ENCODE measurements around the gene PAK4.
"Not testable (repeated sequence)": the region's sequence is repeated elsewhere in the genome, so short reads cannot be mapped to it uniquely, and the experiment has no call there.

PAK4 gene

DNA sequence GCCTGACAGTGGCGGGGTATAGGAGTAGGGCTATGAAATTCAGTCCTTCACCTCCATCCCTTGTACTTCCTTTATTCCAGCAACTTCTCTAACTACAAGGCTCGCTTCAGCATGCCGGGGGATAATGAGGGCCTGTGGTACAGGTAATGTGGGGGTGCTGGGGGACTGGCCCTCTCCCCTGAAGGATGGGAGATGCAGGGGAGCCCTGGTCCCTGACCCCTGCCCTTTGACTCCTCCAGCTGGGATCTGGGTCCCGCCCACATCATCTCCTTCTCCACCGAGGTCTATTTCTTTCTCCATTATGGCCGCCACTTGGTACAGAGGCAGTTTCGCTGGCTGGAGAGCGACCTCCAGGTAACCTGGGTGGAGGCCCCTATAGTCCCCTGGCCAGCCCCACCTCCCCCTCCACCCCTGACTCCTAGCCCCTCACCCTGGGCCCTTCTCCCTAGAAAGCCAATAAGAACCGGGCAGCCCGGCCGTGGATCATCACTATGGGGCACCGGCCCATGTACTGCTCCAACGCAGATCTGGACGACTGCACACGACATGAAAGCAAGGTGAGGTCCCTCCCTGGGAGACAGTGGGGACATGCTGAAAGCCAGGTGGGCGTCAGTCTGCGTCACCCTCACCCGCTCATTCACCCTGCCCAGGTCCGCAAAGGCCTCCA, 25.0 kb upstream of the PAK4 start:
- DNase-seq (ENCODE audit: low read depth): no peak

DNA sequence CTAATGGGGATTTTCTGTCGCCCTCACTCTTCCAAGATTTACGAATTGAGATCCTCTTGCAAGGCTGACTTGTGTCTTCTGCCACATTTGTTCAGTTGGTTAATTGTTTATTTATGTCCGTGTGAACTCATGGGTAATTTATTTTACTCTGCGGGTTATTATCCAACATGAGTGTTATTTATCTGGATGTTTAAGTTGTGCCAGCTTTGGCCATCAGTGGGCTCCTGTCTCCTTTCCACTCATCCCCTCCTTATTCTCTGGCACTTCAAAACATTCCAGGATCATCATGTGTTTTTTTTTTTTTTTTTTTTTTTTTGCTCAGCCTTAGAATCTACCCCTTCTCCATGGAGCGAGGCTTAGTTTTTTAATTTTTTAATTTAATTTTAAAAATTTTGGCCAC, 22.4 kb upstream of the PAK4 start:
- no peak for DNase-seq (ENCODE audit: low read depth)

DNA sequence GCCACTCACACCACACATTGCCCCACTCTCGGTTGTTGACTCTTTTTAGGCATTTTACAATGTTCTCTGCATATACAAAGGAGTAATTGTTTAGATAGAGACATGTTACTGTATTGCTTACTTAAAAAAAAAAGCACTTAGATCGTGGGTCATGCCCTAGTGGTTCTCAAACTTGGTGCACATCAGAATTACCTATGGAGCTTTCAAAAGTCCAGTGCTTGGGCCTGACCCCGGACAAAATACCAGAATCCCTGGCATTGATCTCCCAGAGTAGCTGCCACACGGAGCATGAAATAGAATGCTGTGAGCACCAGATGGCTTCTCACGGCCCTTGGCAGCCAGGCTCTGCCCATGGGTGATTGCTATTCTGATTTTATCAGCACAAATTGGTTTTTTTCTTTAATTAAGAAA, 21.4 kb upstream of the PAK4 start:
- no peak for DNase-seq (ENCODE audit: low read depth)

DNA sequence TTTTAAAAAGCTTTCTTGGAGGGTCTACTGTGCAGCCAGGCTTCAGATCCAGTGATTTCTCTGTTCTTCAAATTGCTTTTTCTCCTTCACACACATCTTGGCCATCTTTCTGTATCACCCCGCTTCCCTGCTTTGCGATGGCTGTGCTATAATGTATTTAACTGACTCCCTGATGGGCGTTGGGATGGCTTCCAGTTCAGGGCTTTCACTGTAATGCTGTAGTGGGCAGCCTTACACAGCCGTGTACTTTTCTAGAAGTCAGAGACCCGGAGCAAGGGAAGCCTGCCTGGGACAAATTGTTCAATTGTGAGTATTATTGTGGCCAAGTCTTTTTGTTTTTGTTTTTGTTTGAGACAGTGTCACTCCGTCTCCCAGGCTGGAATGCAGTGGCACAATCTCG, 19.4 kb upstream of the PAK4 start:
- no peak for DNase-seq (ENCODE audit: low read depth)

DNA sequence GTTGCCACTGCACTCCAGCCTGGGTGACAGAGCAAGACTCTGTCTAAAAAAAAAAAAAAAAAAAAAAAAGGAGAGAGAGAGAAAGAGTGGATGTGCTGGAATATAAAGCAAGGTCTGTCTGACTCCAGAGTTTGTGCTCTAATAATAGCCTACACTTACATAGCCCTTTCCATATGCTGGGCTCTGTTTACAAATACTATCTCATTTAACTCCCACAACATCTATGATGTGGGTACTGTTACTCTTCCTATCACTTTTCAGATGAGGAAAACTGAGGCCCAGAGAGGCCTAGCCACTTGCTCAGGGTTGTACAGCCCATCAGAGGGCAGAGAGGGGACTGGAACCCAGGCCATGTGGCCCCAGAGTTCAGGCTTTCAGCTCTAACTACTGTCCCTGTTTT, 15.9 kb upstream of the PAK4 start:
- DNase-seq (ENCODE audit: low read depth): no peak

DNA sequence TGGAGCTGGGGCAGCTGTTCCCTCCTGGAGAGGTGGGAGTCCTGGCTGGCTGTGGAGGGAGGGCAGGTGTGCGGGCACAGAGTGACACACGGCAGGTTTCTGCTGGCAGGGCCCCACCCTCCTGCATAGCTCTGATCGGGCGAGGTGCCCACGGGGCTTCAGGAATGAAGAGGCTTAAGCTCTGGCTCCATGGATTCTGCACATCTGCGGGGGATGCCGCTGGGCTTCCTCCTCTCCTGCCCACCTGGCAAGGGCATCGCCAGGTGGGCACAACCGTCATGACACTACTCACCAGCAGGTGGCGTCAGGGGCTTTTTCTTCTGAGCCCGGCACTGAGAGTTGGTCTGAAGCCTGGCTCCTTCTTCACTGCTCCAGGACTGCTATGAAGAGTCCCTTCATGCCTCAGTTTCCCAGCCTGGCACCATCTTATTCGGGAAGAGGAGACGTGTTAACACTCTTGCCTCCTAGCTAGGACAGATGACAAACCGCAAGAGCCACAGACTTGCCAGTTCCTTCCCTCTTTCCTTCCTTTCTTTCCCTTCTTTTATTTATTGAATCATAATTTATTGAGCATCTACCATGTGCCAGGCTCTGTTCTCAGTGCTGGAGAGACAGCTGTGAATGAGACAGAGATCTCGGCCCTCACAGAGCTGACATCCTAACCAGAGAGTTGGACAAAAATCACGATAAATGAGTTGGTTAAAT, 15.2 kb upstream of the PAK4 start:
- no peak for DNase-seq (ENCODE audit: low read depth)

DNA sequence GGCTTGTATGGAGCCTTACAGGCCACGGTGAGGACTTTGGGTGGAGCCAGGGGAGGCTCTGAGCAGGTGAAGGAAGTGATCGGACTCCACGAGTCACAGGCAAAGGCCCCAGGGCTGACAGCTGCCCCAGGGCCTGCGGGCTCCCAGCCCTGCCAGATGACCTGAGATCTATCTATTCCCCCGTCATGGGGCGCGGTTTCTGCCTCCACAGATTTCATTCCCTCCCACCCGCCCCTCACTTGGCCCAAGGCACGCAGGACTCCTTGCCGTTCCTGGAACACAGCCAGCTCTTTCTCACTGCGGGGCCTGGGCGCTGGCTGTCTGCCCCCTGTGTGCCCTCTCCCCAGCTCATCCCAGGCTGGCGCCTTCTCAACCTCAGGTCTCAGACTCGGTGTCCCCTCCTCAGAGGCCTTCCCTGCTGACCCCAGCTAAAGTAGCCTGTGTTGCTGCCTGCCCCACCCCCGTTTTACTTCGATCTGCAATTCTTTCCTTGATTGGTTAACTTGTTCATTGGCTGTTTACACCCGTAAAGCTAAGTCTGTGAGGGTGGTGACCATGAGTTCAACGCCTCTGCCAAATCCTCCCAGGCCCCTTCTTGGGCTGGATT, 13.9 kb upstream of the PAK4 start:
- no peak for DNase-seq (ENCODE audit: low read depth)

DNA sequence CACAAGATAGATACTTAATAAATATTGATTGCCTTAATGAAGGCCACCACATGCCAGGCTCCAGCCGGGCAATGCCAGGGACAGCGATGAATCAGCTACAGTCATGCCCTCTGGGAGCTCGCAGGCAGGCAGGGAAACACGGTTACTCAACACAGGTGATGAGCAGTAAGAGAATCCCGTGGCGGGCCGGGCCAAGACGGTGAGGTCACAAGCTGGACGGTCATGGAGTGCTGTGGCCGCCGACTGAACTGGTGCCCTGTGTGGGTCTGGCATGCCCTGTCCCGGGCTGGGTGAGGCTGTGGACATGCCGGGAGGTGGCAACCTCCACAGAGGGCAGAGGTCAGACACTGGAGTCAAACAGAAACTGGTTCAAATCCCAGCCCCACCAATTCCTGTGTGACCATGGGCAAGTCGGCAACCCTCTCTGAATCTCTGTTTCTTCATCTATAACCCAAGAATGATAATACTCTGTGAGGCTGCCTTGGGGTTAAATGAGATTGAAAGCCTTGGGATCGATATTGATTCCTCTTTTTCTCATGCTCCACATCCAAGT, 13.2 kb upstream of the PAK4 start:
- no peak for DNase-seq (ENCODE audit: low read depth)

DNA sequence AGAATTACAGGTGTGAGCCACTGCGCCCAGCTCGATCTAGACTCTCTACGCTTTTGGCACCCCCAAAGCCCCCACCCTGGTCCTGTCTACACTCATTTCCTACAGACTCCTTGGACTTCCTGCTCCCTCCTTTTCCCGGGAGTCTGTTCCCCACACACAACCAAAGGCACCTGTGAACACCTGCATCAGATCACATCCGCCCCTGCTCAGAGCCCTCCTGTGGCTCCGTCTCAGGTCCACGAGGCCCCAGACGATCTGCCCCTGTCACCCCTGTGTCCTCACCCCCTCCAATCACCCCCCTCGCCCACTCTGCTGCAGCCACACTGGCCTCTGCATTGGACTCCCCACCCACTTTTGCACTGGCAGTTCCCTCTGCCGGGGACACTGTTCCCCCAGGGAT, 12.4 kb upstream of the PAK4 start:
- DNase-seq (ENCODE audit: low read depth): no peak

DNA sequence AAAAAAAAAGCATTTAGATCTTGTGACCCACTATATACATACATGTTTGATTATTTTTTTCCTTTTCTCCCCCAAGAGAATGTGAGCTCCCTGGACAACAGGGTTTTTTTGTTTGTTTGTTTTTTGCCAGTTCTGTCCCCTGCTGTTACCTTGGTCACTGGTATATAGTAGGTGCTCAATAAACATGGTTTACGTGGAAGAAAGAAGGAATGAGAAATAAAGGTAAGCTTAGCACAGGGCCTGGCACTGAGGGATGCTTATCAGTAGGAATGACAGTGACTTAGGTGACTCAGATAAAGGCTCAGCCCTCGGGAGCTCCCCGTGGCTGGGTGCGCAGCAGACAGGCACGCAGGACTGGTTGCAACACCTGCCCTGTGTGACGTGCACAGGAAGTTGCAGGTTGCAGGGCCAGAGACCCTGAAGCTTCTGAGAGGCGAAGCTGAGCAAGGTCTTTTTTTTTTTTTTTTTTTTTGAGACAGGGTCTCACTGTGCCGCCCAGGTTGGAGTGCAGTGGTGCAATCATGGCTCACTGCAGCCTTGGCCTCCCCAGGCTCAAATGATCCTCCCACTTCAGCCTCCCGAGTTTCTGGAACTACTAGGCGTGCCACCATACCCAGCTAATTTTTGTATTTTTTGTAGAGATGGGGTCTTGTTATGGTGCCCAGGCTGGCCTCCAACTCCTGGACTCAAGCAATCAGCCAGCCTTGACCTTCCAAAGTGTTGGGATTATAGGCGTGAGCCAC, 10.3 kb upstream of the PAK4 start:
- no peak for DNase-seq (ENCODE audit: low read depth)

DNA sequence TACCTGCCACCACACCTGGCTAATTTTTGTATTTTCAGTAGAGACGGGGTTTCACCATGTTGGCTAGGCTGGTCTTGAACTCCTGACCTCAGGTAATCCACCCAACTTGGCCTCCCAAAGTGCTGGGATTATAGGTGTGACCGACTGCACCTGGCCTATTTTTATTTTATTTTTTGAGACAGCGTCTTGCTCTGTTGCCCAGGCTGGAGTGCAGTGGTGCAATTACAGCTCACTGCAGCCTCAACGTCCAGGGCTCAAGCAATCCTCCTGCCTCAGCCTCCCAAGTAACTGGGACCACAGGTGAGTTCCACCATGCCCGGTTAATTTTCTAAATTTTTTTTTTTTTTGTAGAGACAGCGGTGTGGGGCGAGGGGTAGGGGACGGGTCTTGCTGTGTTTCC, 8.6 kb upstream of the PAK4 start:
- DNase-seq (ENCODE audit: low read depth): not testable (repeated sequence)

DNA sequence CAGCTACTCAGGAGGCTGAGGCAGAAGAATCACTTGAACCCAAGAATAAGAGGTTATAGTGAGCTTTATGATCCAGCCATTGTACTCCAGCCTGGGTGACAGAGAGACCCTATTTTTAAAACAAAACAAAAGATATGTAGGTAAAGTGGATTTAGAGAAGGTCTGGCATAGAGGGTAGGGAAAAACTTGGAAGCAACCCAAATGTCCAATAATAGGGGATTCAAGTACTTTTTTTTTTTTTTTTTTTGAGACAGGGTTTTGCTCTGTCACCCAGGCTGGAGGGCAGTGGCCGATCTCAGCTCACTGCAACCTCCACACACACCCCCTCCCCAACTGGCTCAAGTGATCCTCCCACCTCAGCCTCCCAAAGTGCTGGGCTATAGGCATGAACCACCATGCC, 5.8 kb upstream of the PAK4 start:
- no peak for DNase-seq (ENCODE audit: low read depth)

DNA sequence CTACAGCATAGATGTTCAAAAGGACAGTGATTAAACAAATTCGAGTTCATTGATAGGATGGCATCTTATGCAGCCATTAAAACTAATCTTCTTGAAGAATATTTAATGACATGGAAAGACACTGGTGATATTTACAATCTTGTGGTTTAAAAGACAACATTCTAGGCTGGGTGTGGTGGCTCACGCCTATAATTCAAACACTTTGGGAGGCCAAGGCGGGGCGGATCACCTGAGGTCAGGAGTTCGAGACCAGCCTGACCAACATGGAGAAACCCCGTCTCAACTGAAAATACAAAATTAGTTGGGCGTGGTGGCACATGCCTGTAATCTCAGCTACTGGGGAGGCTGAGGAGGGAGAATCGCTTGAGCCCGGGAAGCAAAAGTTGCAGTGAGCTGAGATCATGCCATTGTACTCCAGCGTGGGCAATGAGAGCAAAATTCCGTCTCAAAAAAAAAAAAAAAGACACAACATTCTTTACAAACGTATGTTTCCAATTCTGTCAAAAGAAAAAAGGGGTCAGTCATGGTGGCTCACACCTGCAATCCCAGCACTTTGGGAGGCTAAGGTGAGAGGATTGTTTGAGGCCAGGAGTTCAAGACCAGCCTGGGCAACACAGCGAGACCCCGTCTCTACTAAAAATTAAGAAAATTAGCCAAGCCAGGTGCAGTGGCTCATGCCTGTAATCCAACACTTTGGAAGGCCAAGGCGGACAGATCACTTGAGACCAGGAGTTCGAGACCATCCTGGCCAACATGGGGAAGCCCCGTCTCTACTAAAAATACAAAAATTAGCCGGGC, 2.5 kb upstream of the PAK4 start:
- no peak for DNase-seq (ENCODE audit: low read depth)

DNA sequence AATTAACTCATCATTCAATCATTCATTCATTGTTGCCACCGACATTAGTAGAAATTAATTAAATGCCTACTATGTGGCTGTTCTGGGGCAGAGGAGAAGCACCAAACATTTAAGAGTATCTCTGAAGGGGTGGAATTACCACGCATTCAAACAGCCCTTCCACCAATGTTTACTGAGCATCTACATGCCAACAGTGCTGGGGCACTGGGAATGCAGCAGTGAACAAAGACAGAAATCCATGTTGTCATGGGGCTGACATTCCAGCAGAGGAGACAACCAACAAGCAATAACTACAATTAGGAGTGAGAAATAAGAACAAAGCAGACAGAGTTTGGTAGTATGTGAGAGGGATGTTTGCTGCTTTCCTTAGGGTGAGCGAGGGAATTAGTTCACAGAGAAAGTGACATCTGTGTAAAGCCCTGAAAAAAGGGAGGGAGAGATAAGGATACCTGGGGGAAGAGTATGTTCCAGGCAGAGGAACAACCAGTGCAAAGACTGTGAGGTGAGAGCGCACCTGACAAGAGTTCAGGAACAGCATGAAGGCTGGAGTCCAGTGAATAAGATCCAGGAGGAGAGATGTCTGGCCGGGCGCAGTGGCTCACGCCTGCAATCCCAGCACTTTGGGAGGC, 1.3 kb upstream of the PAK4 start:
- no peak for DNase-seq (ENCODE audit: low read depth)

DNA sequence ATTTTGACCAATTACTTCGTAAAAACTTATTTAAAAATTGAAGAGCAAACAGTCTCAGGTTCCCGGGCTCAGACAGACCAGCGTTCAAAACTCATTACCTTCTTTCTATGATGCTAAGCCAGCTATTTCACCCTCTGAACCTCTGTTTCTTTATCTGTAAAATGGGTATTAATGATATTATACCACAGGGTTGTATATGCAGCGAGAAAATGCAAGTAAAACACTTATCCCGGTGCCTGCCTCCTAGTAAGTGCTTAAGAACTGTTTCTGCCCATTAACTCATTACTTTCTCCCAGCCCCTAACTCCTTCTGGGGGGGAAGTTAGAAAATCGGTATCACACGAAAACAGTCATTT, 410 bp upstream of the PAK4 start:
- DNase-seq (ENCODE audit: low read depth): no peak

DNA sequence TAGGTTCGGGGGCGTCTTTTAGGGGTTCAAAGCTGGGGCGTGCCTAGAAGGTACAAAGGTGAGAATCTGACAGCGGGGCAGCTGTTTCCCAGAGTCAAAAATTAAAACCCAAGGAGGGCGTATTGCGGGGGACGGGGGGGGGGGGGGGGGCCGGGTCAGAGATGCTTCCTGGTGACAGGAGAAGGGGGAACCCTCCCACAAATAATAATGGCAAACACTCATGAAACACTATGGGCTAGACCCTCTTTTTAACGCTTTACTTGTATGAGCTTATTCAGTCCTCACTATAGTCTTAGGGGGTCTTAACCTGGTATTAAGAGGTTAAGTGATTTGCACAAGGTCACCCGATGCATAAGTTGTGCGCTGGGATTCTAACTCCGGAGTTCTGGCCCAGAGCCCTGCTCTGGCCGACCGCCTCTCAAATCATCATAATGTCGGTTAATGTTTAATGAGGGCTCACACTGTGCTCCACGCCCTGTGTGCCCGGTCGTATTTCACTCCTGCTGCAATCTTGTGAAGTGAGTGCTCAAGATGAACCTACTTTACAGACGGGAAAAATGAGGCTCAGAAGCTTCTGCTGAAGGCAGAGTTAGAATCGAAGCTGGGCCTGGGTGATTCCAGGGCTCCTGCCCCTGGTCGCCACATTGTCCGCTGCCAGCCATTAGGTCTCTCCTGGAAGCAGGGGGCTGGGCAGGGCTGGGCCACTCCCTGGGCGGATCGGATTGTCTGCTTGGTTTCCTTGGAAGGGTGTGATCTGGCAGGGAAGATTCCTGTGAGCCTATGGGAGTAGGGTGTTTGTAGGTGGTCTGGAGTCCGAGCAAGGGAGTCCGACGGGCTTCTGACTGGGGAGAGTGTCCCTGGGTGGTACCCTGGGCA, 964 bp downstream of the PAK4 start:
- DNase-seq (ENCODE audit: low read depth): no peak

DNA sequence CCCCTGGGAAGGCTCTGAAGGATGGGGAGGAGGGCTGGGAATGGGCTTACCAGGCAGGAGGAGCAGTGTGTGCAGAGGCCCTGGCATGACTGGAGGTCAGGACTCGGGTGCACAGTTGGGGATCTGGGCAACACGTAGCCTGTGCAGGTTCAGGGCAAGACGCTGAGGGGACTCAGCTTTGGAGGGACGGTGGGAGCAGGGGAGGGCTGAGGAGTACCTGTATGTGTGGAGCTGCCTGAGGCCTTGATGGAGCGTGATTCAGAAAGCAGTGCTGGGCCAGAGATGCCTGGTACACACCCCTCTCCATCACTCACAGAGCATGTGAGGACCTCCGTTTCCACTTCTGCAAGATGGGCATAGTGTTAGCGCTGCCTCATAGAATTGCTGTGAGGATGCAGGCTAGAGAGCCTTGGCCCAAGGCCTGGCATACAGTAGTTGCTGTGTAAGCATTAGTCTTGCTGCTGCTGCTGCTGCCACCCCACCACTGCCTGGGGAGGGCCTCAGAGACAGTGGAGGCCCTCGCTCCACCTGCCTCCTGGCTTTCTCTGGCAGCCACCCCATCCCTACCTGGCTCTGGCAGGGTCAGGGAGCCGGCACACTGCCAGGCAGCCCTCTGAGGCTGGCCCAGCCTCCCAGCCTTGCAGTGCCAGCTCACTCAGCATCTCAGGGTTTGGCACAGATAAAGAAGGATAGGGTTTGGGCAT, 2.4 kb downstream of the PAK4 start:
- DNase-seq (ENCODE audit: low read depth): no peak

DNA sequence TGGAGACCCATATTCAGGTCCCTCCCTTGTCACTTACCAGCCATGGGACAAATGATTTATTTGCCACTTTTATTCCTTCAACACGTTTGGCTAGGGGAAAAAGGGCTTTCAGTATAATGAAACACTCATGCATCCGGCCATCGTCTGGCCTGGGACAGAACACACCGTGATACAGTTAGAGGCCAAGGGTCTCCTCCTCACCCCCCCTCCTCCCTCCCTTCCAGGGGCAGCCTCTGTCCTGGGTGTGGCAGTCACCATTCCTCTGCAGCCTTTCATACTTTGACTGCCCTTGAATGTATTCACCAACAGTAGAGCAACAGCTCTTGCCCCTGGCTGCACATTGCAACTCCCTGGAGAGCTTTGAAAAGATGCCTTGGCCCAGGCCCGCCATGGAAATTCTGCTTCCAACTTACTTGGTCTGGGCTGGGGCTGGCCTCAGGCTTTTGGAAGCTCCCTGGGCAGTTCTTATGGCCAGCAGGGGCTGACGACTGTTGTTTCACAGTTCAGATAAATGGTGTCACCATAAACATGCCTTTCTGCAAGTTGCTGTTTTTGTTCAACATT, 3.0 kb downstream of the PAK4 start:
- no peak for DNase-seq (ENCODE audit: low read depth)

DNA sequence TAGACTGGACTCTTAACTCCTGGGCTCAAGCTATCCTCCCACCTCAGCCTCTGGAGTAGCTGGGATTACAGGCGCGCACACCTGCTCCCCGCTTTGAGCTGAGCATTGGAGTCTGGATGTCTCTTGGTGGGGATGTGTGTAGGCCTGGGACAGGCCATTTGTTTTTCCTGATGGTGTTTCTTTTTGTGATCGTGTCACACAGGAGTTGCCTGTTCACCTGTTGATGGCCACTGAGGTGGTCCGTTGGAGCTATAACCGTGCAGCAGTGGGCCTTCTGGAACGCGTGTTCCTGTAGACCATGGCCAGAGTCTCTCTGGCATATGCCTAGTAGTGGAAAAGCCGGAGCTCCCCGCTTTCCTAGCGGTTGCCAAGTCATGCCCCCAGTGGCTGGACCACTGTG, 3.5 kb downstream of the PAK4 start:
- DNase-seq (ENCODE audit: low read depth): no peak
